IgD-negative memory B cell (primary cell): ENCODE results near the gene NACC1. TPM values are rescaled to one million over a fixed set of nuclear protein-coding genes. Genes with fewer than 3 reads are reported as not detected.

ENCODE experiments used
- H3K27ac Mint-ChIP-seq, 3 donors: one replicate each; pipeline ENCODE4 v1.8.0; 2020 to 2022; ENCODE audit warnings: mild to moderate bottlenecking in 3 of 3, mixed read lengths in 3 of 3, moderate library complexity in 1 of 3
- H3K27me3 Mint-ChIP-seq: one replicate; pipeline ENCODE4 v1.8.0; 2021; ENCODE audit warnings: mixed read lengths
- H3K36me3 Mint-ChIP-seq: one replicate; pipeline ENCODE4 v1.8.0; 2020; ENCODE audit warnings: mild to moderate bottlenecking, mixed read lengths
- H3K4me1 Mint-ChIP-seq, 3 donors: one replicate each; pipeline ENCODE4 v1.8.0; 2020 to 2022; ENCODE audit warnings: mixed read lengths in 3 of 3, mild to moderate bottlenecking in 1 of 3
- H3K4me3 Mint-ChIP-seq, 4 donors: one replicate each; pipeline ENCODE4 v1.8.0; 2020 to 2022; ENCODE audit warnings: mild to moderate bottlenecking in 4 of 4, mixed read lengths in 4 of 4, moderate library complexity in 3 of 4
- H3K9me3 Mint-ChIP-seq, 3 donors: one replicate each; pipeline ENCODE4 v1.8.0; 2020 to 2021; ENCODE audit warnings: mixed read lengths in 3 of 3, mild to moderate bottlenecking in 1 of 3
- polyA plus RNA-seq: library from polyadenylated mRNA; unstranded; fragments of 300-500 nt; fragmentation: Illumina TruSeq; gene quantifications from one replicate; pipeline ENCODE4 v1.2.3, GENCODE V29; 2021

Gene NACC1
- polyA plus RNA-seq, 1 donor from 2014 or later, result 2.7 TPM

DNA sequence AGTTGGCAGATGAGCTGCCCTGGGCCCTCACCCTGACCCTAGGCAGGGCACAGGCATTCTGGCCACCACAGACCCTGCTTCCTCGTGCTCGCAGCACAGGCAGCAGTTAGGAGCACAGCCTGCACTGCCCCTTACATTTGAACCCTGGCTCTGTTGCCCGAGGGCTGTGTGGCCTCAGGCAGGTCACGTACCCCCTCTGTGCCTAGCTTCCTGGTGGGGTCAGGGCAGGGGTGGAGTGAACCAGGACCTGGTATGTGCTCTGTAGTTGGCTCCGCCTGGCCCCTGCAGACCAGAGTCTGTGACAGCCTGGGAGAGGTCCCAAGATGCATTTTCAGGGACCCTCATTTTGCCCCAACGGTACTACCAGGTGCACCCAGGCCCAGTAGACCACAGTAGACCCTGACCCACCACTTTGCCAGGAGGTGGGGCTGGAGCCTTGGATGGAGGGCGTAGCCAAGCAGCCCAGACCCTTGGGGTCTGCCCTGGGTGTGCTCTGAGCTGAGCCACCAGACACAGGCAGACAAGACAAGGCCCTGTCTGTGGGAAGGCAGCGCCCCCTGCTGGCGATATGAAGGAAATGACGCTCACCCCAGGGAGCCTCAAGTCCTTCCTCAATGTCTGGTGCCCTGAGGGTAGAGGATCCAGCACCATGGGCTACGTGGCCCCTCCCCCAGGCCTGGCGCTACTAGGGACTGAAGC is 24.5 kb upstream of the NACC1 start:
- no peaks in the 10 kb centered on the region for H3K9me3 Mint-ChIP-seq
- peaks cover 4% of the 10 kb centered on the region for H3K27me3 Mint-ChIP-seq
- peaks cover 14 to 17% (median 17%) of the 10 kb centered on the region in 3 donors for H3K4me1 Mint-ChIP-seq
- H3K36me3 Mint-ChIP-seq, result no peaks in the 10 kb centered on the region
- peak overlapping the region; percentile 51 to 95 (median 61) for H3K27ac Mint-ChIP-seq
- H3K4me3 Mint-ChIP-seq, result peak overlapping the region; percentile 38 to 90 (median 74)

DNA sequence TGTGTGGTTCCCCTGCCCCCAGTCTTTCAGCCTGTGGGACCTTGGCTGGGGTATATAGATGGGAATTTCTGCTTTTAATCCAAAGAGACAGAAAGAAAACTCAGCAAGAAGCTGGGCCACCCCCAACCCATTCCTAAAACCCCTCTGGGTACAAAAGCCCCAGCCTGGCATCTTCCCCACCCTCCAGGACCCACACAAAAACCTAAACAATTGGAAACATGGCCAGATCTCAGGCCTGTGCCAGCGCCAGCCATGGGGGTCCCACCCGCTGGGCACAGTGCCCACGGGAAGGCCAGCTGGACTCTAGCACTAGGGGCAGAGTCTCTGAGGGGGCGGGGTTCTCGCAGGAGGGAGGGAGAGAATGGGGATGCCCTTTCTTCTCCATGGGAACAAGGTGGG is 24.0 kb upstream of the NACC1 start:
- Mint-ChIP-seq H3K36me3 (peaks cover under 1% of the 10 kb centered on the region), H3K9me3 (no peaks in the 10 kb centered on the region), H3K4me1 (peaks cover 14 to 21% (median 18%) of the 10 kb centered on the region in 3 donors), H3K27me3 (peaks cover 4% of the 10 kb centered on the region), H3K27ac (peak overlapping the region; percentile 51 to 95 (median 61)), H3K4me3 (peak overlapping the region; percentile 38 to 90 (median 74))

DNA sequence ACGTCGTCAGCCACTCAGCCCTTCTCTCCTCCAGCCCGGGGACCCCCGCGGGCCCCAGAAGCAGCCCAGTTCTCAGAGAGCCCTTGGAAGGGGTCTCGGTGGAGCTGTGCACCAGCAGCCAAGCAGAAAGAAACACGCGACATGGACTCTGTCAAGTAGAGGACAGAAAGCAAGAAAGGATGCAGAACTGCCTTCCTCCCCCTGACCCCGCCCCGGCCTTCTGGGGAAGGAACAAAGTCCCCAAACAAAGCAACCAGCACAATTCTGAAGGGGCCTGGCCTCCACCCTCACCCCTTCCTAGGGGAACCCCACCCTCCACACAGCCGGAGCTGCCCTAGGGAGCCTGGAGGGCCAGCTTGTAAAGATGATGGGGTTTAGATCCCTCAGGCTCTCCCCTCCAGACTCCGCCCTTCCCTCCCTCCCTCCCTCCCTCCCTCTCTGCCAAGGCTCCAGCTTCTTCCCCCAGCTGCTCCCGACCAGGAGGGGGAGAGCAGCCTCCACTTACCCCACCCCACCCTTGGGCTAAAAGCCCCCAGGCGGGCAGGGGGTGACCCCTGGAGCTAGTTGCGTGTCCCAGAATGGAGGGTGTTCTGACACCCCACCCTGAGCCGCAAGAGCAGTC is 23.2 kb upstream of the NACC1 start:
- Mint-ChIP-seq H3K9me3 (no peaks in the 10 kb centered on the region), H3K36me3 (peaks cover 1% of the 10 kb centered on the region), H3K4me3 (peak overlapping the region; percentile 90 to 99 (median 94)), H3K27me3 (peaks cover 4% of the 10 kb centered on the region), H3K4me1 (peaks cover 15 to 22% (median 18%) of the 10 kb centered on the region in 3 donors), H3K27ac (peak overlapping the region; percentile 91 to 95 (median 93))

DNA sequence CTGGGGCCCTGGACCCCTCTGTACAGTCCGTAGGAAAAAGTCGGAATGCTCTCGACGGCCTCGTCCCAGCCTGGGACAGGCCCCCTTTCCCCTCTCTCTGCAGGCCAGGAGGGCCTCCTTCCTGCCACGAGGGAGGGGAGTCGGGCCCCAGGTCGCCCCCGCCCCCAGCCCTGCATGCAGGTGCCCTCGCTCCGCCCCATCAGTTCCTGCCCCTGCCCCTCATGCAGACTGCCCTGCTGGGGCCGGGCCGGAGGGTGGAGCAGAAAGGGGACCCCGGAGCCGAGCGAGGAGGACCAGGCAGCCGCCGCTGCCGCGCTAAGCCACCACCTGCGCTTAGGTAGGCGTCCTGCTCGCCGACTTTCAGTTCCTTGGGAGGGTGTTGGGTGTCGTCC is 22.7 kb upstream of the NACC1 start:
- peaks cover 20 to 25% (median 23%) of the 10 kb centered on the region in 3 donors for H3K4me1 Mint-ChIP-seq
- peak overlapping the region; percentile 90 to 99 (median 94) for H3K4me3 Mint-ChIP-seq
- H3K9me3 Mint-ChIP-seq, result peaks cover 0 to 1% (median 0%) of the 10 kb centered on the region in 3 donors
- peaks cover 1% of the 10 kb centered on the region for H3K36me3 Mint-ChIP-seq
- H3K27ac Mint-ChIP-seq, result peak overlapping the region; percentile 16 to 96 (median 95)
- H3K27me3 Mint-ChIP-seq, result peaks cover 5% of the 10 kb centered on the region

DNA sequence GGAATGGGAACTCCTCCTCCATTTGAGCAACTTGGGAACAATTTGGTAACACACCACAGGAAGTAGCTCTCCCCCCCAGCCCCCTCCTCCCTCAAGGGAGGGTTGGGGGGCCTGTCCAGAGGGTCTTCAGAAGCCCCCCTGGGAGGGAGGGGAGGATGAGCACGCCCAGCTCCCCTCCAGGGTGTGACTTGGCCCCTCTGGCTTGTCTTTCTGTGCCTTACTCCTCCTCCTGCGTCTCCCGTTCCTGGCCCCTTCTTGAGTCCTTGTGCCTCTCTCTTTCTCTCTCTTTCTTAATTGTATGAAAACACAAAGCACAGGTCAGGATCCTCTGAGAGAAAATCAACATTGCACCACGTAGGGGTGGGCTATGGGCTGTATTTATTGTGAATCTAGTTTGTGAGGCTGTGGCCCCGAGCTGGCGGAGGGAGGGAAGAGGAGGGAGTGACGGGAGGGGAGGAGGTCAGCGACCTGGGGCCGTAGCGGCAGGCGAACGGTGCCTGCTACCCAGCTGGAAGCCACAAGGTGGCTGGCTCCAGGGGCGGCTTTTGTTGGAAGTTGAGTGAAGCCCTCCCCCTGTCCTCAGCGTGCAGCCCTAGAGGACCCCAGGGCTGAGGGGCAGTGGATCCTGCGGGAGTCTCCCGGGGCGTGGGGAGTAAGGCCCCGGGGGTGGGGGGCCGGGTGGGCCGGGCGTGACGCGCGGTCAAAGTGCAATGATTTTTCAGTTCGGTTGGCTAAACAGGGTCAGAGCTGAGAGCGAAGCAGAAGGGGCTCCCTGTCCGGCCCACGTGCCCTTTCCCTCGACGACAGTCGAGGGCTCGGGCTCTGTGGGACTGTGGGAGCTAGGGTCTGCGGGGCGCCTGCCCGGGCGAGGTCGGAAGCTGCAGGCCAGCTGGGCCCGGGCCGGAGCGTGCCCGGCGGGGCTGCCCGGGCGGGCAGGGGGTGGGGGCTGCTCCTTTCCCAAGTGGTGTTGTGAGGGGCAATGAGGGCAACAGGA is 21.8 kb upstream of the NACC1 start:
- Mint-ChIP-seq H3K27ac (peak overlapping the region; percentile 95 to 97 (median 96)), H3K9me3 (peaks cover 0 to 1% (median 0%) of the 10 kb centered on the region in 3 donors), H3K36me3 (peaks cover 1% of the 10 kb centered on the region), H3K4me3 (peak overlapping the region; percentile 90 to 99 (median 94)), H3K4me1 (peaks cover 21 to 25% (median 23%) of the 10 kb centered on the region in 3 donors), H3K27me3 (peaks cover 5% of the 10 kb centered on the region)

DNA sequence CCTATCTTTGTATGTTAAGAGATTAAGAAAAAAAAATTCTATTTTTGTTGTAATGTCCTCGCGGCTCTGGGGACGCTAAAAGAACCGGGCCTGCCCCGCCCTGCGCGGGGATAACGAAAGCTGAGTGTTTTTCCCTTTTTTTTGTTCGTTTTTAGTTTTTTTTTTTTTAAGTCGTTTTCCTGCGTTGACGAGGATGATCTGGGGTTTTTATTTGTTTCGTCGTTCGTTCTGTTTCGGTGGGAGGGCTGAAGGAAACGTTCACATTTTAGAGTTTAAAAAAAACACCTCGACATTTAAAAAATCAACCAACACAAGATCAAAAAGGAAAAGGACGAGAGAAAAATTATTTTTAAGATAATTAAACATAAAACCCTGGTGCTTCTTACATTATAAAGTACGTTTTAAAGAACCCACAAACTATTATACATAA is 21.0 kb upstream of the NACC1 start:
- H3K36me3 Mint-ChIP-seq, result peaks cover 1% of the 10 kb centered on the region
- peaks cover 5% of the 10 kb centered on the region for H3K27me3 Mint-ChIP-seq
- peak overlapping the region; percentile 90 to 94 (median 93) for H3K4me3 Mint-ChIP-seq
- H3K9me3 Mint-ChIP-seq, result peaks cover 0 to 1% (median 0%) of the 10 kb centered on the region in 3 donors
- peaks cover 21 to 25% (median 23%) of the 10 kb centered on the region in 3 donors for H3K4me1 Mint-ChIP-seq
- H3K27ac Mint-ChIP-seq, result peak overlapping the region; percentile 95 to 97 (median 96)

DNA sequence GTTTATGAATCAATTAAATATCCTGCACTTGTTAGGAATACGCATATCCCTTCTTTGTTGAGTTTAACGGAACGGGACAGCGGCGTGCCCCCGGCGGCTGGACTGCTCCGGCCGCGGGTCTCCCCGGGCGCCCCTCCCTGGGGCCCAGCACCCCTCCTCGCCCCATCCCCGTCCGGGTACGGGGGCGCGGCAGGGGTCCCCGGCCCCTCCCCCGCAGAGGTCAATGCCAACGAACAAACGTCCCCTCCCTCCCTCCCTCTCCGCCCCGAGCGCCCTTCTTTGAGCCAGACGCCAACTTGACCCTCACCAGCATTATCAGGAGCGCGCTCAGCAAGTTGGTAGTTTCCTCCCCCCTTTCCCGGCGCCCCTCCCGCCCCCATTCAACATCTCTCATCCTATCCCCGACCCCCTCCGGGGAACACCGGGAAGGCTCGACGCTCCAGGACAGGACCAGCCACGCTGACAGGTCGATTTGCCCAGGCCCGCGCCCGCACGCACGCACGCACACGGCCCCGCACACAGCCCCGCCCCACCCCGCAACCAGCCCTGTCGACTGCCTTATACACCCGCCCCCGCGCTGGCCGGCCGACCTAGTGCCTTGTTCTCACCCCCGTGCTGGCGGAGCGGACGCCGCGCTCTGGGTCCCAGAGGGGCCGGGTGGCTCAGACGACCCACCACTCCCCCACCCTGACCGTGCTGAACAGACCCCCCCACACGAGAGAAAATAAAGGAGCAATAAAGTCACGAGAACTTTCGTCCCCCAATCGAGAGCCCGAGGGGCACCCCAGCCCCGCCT is 20.4 kb upstream of the NACC1 start:
- H3K9me3 Mint-ChIP-seq, result peaks cover 0 to 1% (median 0%) of the 10 kb centered on the region in 3 donors
- H3K27me3 Mint-ChIP-seq, result peaks cover 5% of the 10 kb centered on the region
- H3K27ac Mint-ChIP-seq, result peak overlapping the region; percentile 95 to 98 (median 97)
- H3K4me3 Mint-ChIP-seq, result peak overlapping the region; percentile 90 to 95 (median 94)
- H3K36me3 Mint-ChIP-seq, result peaks cover 1% of the 10 kb centered on the region
- H3K4me1 Mint-ChIP-seq, result peaks cover 21 to 25% (median 23%) of the 10 kb centered on the region in 3 donors

DNA sequence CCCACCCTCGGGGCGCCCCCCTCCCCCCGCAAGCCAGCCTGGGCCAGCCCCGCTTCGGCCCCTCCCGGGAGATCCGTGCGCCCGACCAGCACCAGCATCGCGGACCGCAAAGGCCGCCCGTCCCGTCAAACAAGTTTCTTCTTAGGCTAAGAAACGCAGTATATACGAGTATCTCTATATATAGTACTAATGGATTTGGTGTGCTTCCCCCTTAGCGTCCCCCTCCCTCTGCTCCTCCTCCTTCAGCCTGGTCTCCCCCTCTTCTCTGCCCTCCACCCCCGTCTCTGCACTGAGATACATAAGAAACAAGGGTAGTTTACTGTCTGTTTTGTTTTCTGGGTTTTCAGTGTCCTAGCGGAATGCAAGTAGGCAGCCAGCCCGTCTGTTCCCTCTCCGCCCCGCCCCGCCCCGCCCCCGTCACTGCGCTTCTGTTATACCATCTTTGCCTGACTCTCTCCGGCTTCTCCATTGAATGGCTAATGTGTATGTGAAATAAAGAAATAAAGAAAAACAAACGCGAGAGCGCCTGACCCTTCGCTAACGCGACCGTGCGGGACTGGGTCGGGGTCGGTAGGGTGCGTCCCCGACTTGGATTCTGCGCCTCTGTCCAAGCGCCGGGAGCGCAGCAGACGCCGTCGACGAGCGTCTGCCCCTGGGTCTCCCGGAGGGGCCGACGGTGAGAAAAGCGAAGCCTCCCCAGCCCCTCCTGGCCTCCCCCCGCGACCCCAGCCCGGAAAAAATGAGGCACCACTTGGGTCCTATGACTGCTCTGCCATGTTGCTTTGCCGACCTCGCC is 19.6 kb upstream of the NACC1 start:
- Mint-ChIP-seq H3K27me3 (peaks cover 5% of the 10 kb centered on the region), H3K27ac (peak overlapping the region; percentile 95 to 98 (median 96)), H3K9me3 (peaks cover 0 to 1% (median 0%) of the 10 kb centered on the region in 3 donors), H3K36me3 (peaks cover 1% of the 10 kb centered on the region), H3K4me1 (peaks cover 23 to 28% (median 24%) of the 10 kb centered on the region in 3 donors), H3K4me3 (peak overlapping the region; percentile 90 to 95 (median 94))

DNA sequence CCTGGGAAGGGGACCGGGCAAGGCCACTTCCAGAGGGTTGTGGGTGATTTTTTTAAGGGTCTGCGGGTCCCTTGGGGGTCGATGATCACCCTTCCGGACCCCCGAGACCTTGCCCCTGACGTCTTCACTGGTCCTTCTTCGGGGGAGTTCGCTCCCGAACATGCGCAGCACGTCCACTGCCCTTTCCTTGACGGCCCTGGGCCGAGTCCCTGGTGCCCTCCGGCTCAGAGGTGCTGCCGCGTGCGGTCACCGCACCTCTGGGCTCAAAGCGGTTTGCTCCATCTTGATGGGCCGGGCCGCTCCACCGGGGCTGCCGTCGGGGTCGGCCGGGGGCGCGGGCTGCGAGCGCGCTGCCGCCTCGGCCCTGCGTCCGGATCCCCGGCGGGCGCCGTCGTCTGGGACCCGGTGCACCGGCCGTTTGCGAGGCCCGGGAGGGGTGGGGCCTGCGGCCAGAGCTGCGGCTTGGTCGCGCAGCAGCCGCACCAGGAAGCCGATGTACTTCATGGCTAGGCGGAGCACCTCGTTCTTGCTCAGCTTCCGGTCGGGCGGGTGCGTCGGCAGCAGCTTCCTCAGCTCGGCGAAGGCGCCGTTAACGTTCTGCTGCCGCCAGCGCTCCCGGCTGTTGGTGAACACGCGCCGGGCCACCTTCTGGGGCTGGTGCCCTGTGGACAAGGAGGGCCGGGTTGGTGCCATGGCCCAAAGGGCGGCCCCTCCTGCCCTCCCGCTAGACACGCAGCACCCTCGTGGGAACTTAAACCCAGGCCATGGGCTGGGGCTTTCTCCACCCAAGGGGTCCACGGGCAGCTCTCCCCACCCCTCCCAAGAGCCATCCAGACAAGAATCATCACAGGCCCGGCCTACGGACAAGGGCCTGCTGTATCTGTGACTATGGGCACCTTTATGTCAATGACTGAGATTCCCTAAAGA is 18.7 kb upstream of the NACC1 start:
- H3K27ac Mint-ChIP-seq, result peak overlapping the region; percentile 95 to 98 (median 96)
- peaks cover 5% of the 10 kb centered on the region for H3K27me3 Mint-ChIP-seq
- peaks cover 1% of the 10 kb centered on the region for H3K36me3 Mint-ChIP-seq
- peaks cover 21 to 27% (median 21%) of the 10 kb centered on the region in 3 donors for H3K4me1 Mint-ChIP-seq
- peak overlapping the region; percentile 90 to 97 (median 94) for H3K4me3 Mint-ChIP-seq
- peaks cover 0 to 1% (median 0%) of the 10 kb centered on the region in 3 donors for H3K9me3 Mint-ChIP-seq

DNA sequence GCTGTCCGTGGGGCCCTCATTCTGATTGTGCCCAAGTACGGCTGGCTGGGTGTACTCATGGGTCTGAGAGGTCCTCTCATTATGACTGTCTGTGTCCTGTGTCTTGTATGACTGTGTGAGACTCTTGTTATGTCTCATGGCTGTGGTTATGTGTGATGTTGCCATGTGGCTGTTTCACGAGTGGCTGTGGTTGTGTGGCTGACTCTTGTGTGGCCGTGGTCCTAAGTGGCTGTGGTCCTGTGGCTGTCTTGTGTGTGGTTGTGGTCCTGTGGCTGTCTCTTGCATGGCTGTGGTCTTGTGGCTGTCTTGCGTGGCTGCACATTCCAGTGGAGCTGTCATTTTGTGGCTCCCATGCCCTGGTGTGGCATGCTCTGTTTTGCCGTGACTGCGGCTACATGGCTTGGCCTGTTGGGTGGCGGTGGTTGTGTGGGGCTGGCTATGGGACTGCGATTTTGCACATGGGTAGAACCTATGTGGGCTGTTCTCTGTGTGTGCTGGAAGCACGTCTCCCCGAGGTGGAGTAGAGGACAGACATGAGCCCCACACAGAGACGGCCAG is 18.0 kb upstream of the NACC1 start:
- peak overlapping the region; percentile 95 to 98 (median 96) for H3K27ac Mint-ChIP-seq
- H3K27me3 Mint-ChIP-seq, result peaks cover 5% of the 10 kb centered on the region
- H3K36me3 Mint-ChIP-seq, result peaks cover 1% of the 10 kb centered on the region
- H3K4me3 Mint-ChIP-seq, result peak overlapping the region; percentile 81 to 97 (median 90)
- peaks cover 0 to 1% (median 0%) of the 10 kb centered on the region in 3 donors for H3K9me3 Mint-ChIP-seq
- peaks cover 20 to 26% (median 23%) of the 10 kb centered on the region in 3 donors for H3K4me1 Mint-ChIP-seq

DNA sequence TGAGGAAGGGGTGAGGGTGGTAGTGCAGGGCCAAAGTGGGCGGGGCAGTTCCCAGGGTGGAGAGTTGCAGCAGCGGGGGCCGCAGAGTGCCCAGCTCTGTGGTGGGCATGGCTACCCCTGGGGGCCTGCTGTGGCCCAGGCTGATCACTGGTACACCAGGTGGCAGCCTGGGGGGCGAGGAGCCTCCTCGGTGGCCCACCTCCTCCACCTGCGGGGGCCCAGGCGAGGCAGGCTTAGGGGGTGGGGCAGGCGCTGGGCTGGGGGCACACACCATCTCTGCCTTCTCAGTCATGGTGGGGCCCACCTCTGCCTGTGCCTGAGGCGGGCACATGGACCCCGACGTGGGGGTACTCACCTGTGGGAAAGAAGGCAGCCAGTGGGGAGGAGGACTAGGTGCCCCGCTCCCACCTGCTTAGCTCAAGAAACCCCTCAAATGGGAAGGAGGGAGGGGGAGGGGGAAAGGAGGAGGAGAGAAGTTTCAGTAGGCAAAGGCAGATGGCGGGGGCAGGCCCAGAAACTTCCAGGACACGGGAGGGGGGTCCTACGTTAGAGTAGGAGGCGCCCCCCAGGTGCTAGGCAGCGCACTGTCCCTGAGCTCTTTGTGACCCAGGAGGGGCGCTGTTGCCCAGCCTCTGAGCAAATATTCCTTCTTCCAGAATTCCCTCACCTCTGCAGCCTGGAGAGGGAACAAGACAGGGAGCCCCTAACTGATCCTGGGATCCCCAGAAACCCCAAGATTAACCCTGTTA is 17.0 kb upstream of the NACC1 start:
- Mint-ChIP-seq H3K36me3 (peaks cover 1% of the 10 kb centered on the region), H3K27ac (peak overlapping the region; percentile 88 to 99 (median 95)), H3K4me1 (peaks cover 20 to 27% (median 23%) of the 10 kb centered on the region in 3 donors), H3K9me3 (peaks cover 0 to 1% (median 0%) of the 10 kb centered on the region in 3 donors), H3K4me3 (peak overlapping the region; percentile 90 to 98 (median 94)), H3K27me3 (peaks cover 5% of the 10 kb centered on the region)
